ENCODE data around the gene IRF7. TPM values are rescaled to one million over a fixed set of nuclear protein-coding genes. Genes with fewer than 3 reads are reported as not detected.
A peak's percentile ranks its signal among the peaks of the same experiment; 100 is the strongest.

IRF7 gene
- total and polyA plus RNA-seq, 9 of the 15 experiments (the other 6 are each of a cell fraction or from before 2014, with no cell fraction given), result 0.27 to 7.6 (median 1.8) TPM

DNA sequence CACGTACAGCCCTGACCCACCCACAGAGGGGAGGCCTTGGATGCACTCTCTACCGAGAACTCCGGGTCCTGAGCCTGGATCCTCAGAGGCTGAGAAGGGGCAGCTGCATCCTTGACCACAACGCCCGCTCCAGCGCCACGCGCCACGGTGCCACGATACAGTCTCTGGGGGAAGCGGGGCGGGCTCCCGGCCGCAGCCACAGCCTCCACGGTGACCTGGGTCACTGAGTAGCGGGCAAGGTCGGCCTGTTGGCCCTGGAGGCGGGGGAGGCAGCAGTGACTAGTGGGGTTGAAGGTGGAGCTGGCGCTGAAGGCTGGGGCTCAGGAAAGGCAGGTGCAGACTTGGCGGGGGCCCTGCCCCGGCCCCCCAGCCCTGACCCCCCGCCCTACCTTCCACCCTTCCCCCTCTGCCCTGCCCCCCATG, 3.9 kb upstream of the IRF7 start:
- no peaks in the 10 kb centered on the region for H3K9me3 ChIP-seq (replicated peaks; ENCODE audit: control insufficient read depth, insufficient read depth, low read depth, low read length)
- no peaks in the 10 kb centered on the region for H3K27me3 ChIP-seq (ENCODE audit: control insufficient read depth in 2 of 2, insufficient read depth in 2 of 2, low read length in 2 of 2)
- TF ChIP-seq, protein P1, sequence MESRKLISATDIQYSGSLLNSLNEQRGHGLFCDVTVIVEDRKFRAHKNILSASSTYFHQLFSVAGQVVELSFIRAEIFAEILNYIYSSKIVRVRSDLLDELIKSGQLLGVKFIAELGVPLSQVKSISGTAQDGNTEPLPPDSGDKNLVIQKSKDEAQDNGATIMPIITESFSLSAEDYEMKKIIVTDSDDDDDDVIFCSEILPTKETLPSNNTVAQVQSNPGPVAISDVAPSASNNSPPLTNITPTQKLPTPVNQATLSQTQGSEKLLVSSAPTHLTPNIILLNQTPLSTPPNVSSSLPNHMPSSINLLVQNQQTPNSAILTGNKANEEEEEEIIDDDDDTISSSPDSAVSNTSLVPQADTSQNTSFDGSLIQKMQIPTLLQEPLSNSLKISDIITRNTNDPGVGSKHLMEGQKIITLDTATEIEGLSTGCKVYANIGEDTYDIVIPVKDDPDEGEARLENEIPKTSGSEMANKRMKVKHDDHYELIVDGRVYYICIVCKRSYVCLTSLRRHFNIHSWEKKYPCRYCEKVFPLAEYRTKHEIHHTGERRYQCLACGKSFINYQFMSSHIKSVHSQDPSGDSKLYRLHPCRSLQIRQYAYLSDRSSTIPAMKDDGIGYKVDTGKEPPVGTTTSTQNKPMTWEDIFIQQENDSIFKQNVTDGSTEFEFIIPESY (CRISPR knock-in tag; IDR thresholded peaks at IDR 0.05), result 0 out of 2 replicates have a peak, but pooled peaks have one; percentile 24
- TF ChIP-seq TFAM (CRISPR knock-in tag; conservative IDR thresholded peaks at IDR 0.05), result no peak
- H3K9ac ChIP-seq (ENCODE audit: insufficient read depth in 1 of 2, low read depth in 2 of 2, low read length in 2 of 2), result peak overlapping the region in 1 of 2 experiments; percentile 60; a peak in 2 of 4 replicates
- H3K4me1 ChIP-seq (replicated peaks in 1 of 2; ENCODE audit: control insufficient read depth in 2 of 2, insufficient read depth in 2 of 2, low read length in 2 of 2), result peaks cover 8 to 74% of the 10 kb centered on the region in 2 experiments; a peak in 4 of 5 replicates
- H3K4me2 ChIP-seq (ENCODE audit: insufficient read depth, low read length), result no peak overlapping the region
- no peaks in the 10 kb centered on the region; the same call in 1 of the 2 replicates for H4K20me1 ChIP-seq (replicated peaks; ENCODE audit: control insufficient read depth, insufficient read depth, low read length)
- H2AFZ ChIP-seq (ENCODE audit: low read depth, low read length), result no peak overlapping the region
- in situ Hi-C loops (cut with MboI) (no loop called here), intact Hi-C loops (cut with micrococcal nuclease) (loop anchor here (10.0 kb wide), 1 partner anchor 65 kb away; no protein-coding TSS in a partner anchor)
- H3K4me3 ChIP-seq, result no peak overlapping the region
- BruUV-seq (replicated peaks), result no TSS peak
- peaks cover 3% of the 10 kb centered on the region; the same call in 1 of the 3 replicates for H3K79me2 ChIP-seq (ENCODE audit: control insufficient read depth, insufficient read depth, low read length)
- POLR2A ChIA-PET, result no interaction called here
- FAIRE-seq (no peak), DNase-seq (ENCODE audit: extremely low read depth in 1 of 4, low spot score in 3 of 4) (no peak), ATAC-seq (no peak)
- H3K9me1 ChIP-seq (ENCODE audit: control insufficient read depth, insufficient read depth, low read length), result peaks cover 6% of the 10 kb centered on the region
- over 99% methylated on average over 9 of the region's 22 CpGs for WGBS (ENCODE audit: insufficient coverage, low coverage, missing lambda C conversion rate)
- H3K36me3 ChIP-seq (ENCODE audit: control insufficient read depth, insufficient read depth, low read length), result peaks cover 45% of the 10 kb centered on the region; the same call in 2 of the 3 replicates
- H3K27ac ChIP-seq (ENCODE audit: extremely low read depth, low read depth, low read length), result no peak overlapping the region
- CTCF ChIA-PET (ENCODE audit: low intra/inter-chr PET ratio), result no interaction called here
